ENCODE measurements around the gene BLTP3B. TPM values are rescaled to one million over a fixed set of nuclear protein-coding genes. Genes with fewer than 3 reads are reported as not detected.

The BLTP3B gene
- total RNA-seq, 1 experiment from 2014 or later: 26.3 TPM

DNA sequence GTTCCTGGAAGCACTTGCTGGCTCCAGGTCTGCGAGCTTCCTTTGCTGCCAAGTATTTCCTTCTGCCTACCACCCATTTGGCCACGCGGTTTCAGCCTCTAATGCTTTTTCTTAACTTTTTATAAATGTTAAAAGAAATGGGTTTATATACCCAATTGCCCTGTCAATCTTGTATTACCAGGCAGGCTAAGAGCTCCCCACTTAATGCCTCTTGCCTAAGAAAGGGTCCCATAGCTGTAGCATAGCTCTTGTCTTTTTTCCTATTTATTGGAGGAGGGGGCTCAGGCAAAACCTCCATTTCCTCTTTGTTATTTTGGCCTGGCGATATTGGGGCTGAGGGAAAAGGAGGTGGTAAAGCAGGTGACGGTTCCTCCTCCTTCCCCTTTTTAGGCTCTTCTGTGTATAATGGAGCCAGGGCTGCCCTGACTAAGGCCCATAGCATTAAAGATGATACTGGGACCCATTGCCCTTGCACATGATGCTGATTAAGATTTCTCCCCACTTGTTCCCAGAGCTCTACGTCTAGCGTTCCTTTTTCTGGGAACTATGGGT, 21.6 kb upstream of the BLTP3B start:
- DNase-seq (ENCODE audit: low read depth): no peak

DNA sequence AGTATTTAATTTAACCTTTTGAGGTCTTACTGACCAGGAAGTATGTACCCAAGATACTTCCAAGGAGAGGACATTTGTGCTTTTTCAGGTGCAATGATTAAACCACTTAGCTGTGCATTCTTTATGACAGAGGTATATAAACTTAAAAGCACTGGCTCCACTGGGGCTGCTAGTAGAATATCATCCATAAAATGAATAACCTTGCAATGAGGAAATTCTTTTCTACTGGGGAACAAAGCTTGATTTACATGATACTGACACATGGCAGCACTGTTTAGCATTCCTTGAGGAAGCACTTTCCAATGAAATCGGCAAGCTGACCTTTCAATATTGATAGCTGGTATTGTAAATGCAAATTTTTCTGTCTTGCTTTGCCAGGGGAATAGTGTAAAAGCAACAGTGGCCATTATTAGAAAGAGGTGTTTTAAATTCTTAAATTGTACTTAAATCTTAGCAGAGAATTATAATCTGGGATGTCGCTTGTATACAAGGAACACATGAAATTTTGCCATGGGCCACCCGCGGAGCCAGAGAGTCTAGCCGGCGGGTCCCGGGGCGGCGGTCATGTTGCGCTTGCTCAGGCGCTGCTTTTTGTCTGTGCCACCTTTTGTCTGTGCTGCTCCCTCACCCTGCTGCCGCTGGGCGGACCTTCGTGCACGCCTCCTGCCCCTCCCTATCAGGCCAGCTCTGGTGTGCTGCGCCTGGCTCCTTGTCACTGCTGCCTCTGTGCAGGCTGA, 20.9 kb upstream of the BLTP3B start:
- peak; percentile 82 for DNase-seq (ENCODE audit: low read depth)

DNA sequence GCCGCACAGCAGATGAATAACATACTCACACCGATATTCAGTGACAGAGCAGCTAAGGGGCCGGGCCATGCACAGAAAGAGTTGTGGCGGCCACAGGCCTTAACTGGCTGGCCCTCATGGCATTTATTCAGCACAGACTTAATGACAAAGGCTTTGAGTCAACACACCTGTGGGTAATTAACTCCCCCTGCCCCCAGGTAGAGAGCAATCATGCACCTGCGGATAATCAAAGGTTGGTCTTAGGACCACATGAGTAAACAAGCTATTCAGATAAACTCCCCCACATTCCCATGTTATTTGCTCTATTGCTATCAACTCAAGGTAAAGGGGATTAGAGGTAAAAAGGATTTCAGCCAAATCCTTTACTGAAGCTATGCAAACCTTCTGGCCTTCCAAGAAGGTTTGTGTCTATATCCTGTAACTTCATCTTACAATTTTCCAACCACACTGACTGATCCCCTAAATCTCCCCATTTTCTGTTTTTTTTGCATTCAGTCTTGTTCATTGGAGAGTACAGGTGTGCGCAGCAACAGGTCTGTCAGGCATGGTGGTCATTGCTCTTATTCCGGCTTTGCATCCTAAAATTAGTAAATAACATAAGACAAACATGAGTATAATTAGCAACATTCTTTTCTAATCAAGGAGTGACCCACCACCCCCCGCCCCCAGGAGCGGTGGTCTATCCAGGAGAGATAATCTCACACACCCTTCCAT, 16.9 kb upstream of the BLTP3B start:
- DNase-seq (ENCODE audit: low read depth): no peak

DNA sequence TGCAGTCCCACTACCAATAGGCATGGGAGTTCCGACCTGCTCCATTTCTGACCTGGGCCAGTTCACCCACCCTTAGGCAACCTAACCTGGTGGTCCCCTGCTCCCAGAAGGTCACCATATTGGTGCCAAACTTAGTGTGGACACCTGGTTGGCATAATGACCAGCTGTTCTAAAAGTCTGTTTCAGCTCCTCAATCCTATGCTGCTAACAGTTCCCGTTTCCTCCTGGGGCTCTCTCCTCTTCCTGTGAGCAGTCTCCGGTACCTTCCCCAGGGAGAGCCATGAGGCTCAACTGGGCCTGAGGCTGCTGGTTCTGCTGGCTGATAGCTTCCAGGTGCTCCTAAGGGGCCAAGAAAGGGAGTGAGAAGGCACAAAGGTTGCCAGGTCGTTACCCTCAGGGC, 15.9 kb upstream of the BLTP3B start:
- DNase-seq (ENCODE audit: low read depth): no peak

DNA sequence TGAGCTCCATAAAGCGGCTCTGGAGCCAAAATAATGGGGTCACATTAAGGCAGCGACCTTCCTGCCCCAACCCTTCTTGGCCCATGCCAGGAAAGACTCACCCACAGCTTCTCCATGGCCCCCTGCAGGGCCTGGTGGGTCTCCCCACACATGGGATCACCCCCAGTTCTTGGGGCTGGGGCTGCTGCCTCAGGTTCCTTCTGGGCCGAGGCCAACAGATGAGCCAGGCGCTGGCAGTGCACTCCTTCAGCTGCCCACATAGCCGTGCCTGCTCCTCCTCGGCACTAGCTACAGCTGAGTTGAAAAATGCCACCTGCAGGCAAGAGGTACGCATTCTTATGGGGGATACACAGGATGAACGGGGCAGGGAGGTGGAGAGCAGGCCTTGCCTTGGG, 14.8 kb upstream of the BLTP3B start:
- no peak for DNase-seq (ENCODE audit: low read depth)

DNA sequence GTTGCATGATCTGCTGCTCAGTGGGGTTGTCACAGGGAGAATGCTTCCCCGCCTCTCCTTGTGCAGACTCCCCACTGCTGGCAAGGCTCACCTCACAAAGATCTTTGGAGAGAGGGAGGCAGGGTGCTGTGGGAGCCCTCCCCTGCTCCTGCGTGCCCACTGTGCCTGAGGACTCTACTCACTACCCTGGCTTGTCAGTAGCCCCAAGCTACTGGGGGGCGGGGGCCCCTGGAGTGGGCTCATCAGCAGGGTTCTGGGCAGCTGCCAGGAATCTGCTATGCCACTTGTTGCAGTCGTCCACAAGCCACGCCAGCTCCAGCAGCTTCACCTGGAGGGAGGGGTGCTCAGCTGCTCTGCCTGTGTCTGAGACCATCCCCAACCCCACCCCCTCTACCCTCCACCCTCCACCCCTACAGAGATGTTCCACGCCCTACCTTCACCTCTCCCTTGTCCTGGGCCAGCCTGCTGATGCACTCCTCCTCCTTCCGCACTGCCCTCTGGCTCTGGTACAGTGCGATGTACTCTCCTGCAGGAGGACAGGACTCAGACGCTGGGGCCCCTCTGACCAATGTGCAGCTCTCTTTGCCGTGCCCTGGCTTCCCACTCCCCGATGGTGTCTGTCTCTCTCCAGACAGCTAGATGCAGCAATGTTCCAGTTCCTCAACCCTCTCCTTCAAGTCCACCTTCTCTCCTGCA, 14.2 kb upstream of the BLTP3B start:
- no peak for DNase-seq (ENCODE audit: low read depth)

DNA sequence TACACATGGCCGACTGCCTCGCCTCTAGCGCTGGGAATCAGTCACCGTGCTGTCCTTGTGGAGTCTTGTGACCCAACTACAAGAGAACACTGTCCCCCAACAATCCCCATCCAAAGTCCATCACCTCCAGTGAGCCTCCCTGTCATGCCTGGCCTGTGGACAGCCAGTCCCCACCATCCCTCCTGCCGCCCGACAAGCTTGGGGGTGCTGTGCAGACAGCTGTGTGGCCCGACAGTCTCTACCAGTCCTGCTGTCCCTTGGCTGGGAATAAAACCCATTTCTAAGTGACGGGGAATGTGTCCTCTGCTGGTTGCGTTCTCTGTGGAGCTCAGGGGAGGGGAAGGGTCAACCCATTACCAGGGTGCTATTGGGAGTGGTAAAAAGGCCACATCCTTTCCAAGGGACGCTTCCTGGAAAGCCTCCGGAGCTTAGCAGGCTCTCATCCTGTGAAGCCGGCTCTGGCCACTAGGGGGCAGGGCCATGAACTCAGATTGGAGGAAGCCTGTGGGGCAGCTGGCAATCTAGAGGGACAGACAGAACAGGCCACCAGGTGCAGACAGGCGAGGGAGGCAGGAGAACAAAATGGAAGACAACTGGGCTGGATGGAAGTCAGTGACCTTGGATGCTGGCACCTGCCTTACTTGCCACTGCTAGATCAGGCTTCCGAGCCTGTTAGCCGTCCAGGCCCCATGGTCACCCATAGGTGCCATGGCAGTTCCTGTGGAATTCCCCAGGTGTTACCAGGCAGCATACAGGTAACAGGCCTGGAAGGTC, 12.0 kb upstream of the BLTP3B start:
- DNase-seq (ENCODE audit: low read depth): peak; percentile 76

DNA sequence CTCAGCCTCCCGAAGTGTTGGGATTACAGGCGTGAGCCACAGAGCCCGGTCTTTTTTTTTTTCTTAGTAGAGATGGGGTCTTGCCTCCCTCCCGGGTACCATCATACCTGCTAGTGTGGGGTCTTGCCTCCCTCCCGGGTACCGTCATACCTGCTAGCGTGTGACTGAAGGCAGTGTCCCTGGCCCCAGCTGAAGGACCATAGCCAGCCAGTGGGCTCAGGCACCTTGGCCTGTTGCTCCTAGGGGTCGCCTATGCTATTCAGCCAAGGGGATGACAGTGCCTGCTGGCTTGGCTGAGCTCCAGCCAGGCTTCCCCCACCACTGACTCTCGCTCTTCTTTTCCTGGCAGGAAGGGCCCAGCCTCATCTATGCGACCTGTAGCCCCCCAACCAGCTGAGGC, 10.5 kb upstream of the BLTP3B start:
- no peak for DNase-seq (ENCODE audit: low read depth)

DNA sequence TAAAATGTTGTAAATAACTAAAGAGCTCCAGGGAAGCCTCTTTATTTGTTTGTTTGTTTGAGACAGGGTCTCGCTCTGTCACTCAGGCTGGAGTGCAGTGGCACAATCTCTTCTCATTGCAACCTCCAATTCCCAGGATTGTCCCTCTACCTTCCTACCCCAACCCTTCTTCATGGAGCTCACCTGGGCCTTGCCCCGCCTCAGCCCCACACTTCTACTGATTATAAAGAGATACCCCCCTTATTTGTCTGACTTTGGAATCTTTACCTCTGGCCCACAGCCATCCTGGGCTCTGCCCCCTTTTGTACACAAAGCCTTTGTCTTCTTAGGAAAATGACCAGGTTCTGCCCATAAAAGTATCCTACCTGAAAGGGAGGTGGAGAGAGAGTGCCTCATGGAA, 9.1 kb upstream of the BLTP3B start:
- DNase-seq (ENCODE audit: low read depth): no peak

DNA sequence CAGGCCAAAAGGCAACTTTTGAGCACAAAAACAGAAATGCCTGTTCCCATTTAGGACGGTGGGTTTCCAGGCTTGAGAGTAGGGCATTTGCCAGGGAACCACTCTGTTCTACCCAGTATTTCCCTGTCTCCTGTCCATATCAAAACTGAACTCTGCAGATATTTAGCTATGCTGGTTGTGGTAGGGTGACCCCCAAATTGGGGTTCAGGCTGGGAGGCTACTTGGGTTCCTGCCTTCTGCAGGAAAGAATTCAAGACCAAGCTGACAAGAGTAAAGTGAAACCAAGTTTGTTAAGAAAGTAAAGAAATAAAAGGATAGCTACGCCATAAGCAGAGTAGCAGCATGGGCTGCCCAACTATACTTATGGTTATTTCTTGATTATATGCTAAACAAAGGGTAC, 3.6 kb upstream of the BLTP3B start:
- DNase-seq (ENCODE audit: low read depth): no peak

DNA sequence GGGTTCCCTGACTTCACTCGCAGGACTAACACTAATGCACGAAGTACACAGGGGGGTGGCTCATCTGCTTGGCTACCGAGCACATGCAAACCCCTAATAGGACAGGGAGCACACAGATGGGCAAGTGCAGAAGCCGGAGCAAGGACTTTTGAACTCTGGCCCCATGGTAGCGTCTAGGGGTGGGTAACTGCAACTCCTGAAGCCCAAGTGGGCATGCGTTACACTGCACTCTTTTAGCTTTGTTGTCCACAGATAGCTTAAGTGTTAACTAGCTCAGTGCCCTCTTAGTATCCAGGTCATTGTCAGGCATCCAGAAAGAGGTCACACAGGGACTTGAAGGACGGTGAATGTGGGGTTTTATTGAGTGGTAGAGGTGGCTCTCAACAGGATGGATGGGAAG, 3.0 kb upstream of the BLTP3B start:
- DNase-seq (ENCODE audit: low read depth): no peak

DNA sequence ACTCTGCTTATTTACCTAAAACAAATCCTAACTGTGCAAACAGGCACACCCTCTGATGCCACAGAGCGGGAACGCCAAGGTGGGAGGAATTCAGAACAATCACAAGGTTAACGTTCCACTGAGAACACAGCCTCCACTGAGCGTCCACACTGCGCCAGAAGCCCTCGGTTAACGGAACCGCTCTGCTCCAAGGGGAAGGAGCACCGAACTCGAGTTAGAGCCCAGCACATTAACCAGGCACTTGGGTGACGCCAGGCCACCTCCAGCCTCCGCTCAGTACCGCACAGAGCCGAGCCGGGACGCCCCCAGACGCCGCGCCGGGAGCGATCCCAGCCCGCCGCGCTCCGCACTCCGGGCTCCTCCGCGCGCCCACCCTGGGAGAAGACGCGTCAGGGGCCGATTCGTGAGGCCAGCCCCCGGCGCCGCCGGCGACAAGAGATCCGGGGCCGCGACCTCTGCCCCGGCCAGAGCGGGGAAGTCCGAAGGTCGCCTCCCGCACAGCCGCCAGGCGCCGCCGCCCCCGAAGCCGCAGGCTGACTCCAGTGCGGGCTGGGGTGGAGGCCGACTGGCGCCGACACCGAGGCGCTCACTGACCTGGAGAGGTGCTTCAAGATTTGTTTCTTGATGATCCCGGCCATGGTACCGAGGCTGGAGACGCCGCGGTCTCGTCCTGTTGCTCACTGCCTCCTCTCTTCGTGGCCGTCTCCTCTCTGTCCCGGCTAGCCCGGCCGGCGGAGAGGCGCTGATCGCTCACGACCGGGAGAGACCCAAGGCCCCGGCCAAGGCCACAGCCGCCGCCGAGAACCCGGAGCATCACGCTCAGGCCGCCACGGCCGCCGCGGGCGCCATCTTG, 450 bp downstream of the BLTP3B start:
- DNase-seq (ENCODE audit: low read depth): peak; percentile 57

DNA sequence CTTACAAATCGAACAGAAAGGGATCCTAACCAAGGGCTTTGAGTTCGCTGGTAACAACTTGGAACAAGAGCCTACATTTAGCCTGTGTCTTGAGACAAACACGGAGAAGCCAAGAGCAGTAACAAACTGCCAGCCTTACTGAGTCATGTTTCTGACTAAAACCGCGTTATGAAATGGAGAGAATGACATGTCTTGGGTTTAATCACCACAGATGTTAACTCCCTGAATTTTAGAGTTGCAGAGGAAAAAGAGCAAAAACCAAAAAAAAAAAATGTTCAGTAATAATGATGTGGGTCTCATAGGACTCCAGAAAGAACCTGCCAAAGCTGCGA, 1.0 kb downstream of the BLTP3B start:
- peak; percentile 79 for DNase-seq (ENCODE audit: low read depth)

DNA sequence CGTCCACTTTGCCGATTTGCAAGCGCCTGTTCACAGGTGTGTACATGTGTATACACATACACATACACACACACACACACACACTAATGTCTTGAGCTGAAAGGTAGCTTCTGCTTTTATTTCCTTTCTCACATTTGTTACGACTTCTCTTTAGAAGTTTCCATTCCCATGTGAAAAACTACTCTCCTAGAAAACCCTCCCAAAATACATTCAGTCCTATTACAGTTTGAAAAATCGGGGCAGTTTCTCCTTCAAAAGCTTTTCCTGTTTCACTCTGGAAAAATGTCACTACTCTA, 3.9 kb downstream of the BLTP3B start:
- no peak for DNase-seq (ENCODE audit: low read depth)

DNA sequence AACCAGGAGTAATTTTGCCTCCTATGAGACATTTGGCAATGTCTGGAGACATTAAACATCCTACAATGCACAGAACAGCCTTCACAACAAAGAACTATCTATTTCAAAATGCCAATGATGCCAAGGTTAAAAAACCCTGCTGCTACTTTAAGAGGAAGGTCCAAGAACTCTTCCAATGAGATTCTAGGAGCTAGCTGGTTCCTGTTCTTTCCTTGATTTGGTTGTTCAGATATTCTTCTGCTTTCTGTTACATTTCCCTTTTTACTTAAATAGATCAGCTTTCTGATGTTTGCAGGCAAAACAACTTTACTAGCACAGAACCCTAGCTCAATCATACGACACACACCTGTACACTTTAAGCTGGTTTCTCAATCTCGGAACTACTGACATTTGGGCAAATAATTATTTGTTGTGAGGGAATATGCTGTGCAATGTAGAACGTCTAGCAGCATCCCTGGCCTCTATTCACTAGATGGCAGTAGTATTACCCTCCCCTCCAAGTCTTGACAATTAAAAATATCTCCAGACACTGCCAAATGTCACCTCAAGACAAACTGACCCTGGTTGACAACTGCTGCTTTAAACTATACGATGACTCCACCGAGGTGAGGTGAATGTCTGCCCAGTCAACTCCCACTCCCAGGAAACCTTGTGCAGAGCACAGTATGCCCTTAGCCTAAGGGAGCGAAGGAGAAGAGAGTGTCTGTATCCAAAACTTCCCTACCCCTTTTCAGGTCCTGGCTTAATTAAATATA, 4.4 kb downstream of the BLTP3B start:
- no peak for DNase-seq (ENCODE audit: low read depth)

DNA sequence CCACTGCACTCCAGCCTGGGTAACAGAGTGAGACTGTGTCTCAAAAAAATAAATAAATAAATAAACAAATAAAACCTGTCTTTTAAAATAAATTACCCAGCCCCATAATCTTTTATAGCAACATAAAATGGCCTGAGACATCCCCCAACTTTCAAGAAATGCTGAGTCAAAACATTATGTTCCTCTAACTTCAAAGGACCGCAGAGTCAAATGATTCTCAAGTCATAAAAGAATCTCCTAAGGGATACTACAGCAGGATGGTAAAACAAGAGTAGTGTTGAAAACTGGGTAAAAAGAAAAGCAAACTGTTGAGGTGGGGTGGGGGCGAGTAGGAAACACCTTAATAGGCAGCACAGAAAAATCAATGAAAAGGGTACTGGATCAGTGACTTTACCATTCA, 9.5 kb downstream of the BLTP3B start:
- no peak for DNase-seq (ENCODE audit: low read depth)

DNA sequence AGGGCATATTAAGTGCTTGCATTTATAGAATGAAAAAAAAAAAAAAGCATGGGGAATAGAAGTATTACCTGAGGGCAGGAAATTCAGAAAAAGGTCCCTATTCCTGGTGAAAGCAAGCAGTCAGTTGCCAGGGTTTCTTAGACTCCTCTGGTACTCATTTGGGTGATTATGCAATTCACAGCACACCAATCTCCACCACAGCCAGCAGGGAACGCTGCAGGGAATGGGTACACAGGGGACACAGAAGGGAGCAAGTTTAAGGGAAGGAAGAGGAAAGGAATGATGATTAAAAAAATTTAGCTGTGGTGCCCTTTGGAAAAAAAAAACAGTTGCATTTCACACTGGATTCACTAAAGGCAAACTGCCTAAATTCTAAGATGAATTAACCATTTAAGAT, 14.2 kb downstream of the BLTP3B start:
- DNase-seq (ENCODE audit: low read depth): peak; percentile 40

DNA sequence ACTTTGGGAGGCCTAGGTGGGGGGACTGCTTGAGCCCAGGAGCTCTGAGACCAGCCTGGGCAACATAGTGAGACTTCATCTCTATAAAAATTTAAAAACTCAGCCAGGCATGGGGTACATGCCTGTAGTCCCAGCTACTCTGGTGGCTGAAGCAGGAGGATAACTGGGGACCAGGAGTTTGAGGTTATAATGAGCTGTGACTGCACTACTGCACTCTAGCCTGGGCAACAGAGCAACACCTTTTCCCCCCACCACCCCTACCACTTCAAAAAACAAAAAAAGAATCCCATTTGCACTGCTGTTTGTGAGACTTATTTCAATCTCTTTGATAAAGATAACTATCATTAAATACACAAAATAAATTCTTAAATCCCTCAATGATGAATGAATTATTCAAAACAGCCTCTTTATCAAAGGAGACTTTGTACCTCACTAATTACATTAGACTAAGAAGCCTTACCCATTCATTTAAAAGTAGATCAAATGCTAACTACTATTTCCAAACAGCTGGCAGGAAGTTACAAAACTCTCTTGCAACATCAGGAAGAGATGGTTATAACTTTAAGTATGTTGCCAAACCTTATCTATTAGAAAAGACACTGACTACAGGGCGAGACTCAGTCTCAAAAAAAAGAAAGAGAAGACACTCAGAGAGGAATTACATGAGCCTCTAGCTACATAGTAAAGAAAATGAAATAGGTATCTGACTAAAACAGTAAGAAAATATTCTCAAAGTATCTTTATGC, 14.7 kb downstream of the BLTP3B start:
- no peak for DNase-seq (ENCODE audit: low read depth)

DNA sequence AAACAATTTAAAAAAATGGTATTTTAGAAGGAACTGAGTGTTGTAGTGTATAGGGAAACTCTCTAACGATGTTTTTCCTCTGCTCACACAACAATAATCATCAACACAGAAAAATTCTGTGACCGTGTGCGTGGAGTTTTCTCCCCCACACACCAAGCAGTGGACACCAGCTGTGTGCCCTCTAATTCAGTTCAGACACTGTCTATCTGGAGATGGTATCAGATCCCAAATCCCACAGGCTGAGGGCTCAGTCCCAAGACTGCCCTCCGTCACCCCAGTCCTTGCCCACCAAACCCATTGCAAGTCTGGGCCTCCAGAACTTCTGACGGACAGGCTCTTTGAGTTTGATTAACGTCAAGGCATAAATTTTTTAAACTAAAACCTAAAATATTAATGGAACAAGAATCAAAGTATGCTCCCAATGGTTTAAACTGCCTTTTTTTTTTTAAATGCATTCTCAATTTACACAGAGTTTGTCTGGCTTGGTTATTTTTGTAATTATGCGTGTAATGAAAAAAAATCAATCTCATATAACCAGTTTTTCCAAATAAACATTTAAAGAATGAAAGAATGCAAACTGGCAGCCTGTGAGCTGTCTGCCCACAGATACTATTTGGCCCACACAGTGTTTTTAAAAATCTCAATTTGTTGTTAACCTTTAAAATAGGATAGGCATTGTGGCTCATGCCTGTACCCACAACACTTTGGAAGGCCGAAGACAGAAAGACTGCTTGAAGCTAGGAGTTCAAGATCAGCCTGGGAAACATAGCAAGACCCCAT, 19.2 kb downstream of the BLTP3B start:
- no peak for DNase-seq (ENCODE audit: low read depth)
